ENCODE measurements around the gene PBRM1. TPM values are rescaled to one million over a fixed set of nuclear protein-coding genes. Genes with fewer than 3 reads are reported as not detected.
A peak's percentile ranks its signal among the peaks of the same experiment; 100 is the strongest.

The PBRM1 gene
- total and polyA plus RNA-seq, 2 donors, result 25.1 to 125 TPM

Small RNA genes within 50 kb of the gene (small RNA-seq; reads per million reads assigned to genes)
- gene AC006254.2 (not detected), gene RF00569 (3,314 reads per million, percentile 99 among the genes with 10 or more reads in this experiment), gene RF01183 (not detected), gene RNU6-856P (not detected), gene RNU6ATAC16P (not detected), gene SNORD19 (0.15 reads per million), gene SNORD19B (not detected), gene SNORD69 (4,858 reads per million, percentile 100 among the genes with 10 or more reads in this experiment)

Other genes with a start within 250 kb of the PBRM1 start
- 7.6 TPM for gene SEMA3G, start 240.8 kb downstream of the PBRM1 start, total RNA-seq
- gene SEMA3G, start 240.8 kb downstream of the PBRM1 start, polyA plus RNA-seq, result 28.5 TPM
- gene TNNC1, start 231.9 kb downstream of the PBRM1 start, total RNA-seq, result 68.4 TPM
- 3.1 TPM for gene TNNC1, start 231.9 kb downstream of the PBRM1 start, polyA plus RNA-seq
- gene NISCH, start 230.3 kb downstream of the PBRM1 start, total RNA-seq, result 83.6 TPM
- 85.3 TPM for gene NISCH, start 230.3 kb downstream of the PBRM1 start, polyA plus RNA-seq
- 73.5 TPM for gene STAB1, start 190.6 kb downstream of the PBRM1 start, total RNA-seq
- 91.8 TPM for gene STAB1, start 190.6 kb downstream of the PBRM1 start, polyA plus RNA-seq
- 32.9 TPM for gene NT5DC2, start 152.1 kb downstream of the PBRM1 start, total RNA-seq
- gene NT5DC2, start 152.1 kb downstream of the PBRM1 start, polyA plus RNA-seq, result 63.8 TPM
- gene UQCC5, start 149.3 kb downstream of the PBRM1 start, total RNA-seq, result 5.7 TPM
- 38.4 TPM for gene UQCC5, start 149.3 kb downstream of the PBRM1 start, polyA plus RNA-seq
- gene GNL3, start 119 bp upstream of the PBRM1 start, total RNA-seq, result 163 TPM
- 47.0 TPM for gene GNL3, start 119 bp upstream of the PBRM1 start, polyA plus RNA-seq
- 129 TPM for gene GLT8D1, start 19.9 kb upstream of the PBRM1 start, total RNA-seq
- gene GLT8D1, start 19.9 kb upstream of the PBRM1 start, polyA plus RNA-seq, result 46.3 TPM
- 52.0 TPM for gene SPCS1, start 20.2 kb upstream of the PBRM1 start, total RNA-seq
- 152 TPM for gene SPCS1, start 20.2 kb upstream of the PBRM1 start, polyA plus RNA-seq
- gene NEK4, start 85.0 kb upstream of the PBRM1 start, total RNA-seq, result 29.7 TPM
- 11.5 TPM for gene NEK4, start 85.0 kb upstream of the PBRM1 start, polyA plus RNA-seq
- gene ITIH1, start 91.7 kb upstream of the PBRM1 start, total RNA-seq, result not detected
- 0.70 TPM for gene ITIH1, start 91.7 kb upstream of the PBRM1 start, polyA plus RNA-seq
- gene ITIH3, start 108.9 kb upstream of the PBRM1 start, total RNA-seq, result 1.4 TPM
- 3.1 TPM for gene ITIH3, start 108.9 kb upstream of the PBRM1 start, polyA plus RNA-seq
- gene ITIH4, start 144.8 kb upstream of the PBRM1 start, total RNA-seq, result 3.3 TPM
- gene ITIH4, start 144.8 kb upstream of the PBRM1 start, polyA plus RNA-seq, result 5.0 TPM
- gene MUSTN1, start 149.1 kb upstream of the PBRM1 start, total RNA-seq, result 2.9 TPM
- gene MUSTN1, start 149.1 kb upstream of the PBRM1 start, polyA plus RNA-seq, result 44.5 TPM
- gene STIMATE, start 211.6 kb upstream of the PBRM1 start, total RNA-seq, result 11.8 TPM
- gene STIMATE, start 211.6 kb upstream of the PBRM1 start, polyA plus RNA-seq, result 17.6 TPM